Neuronal stem cell (in vitro differentiated cells): ENCODE results near the gene SETD1A. TPM values are rescaled to one million over a fixed set of nuclear protein-coding genes. Genes with fewer than 3 reads are reported as not detected.

Source experiments
- DNase-seq: peaks from one replicate; pipeline ENCODE4 v3.0.0-alpha.2; 2013; ENCODE audit warnings: low spot score
- H2AFZ ChIP-seq: one replicate; pipeline ENCODE4 v1.6.1; 2013; ENCODE audit warnings: mild to moderate bottlenecking, low read length, inconsistent platforms
- H2AK5ac ChIP-seq: 2 replicates; pipeline ENCODE4 v1.6.1; 2013; ENCODE audit warnings: low read depth, mild to moderate bottlenecking, inconsistent platforms, low read length, moderate library complexity, mixed read lengths
- H2BK120ac ChIP-seq: 2 replicates; pipeline ENCODE4 v1.6.1; 2013; ENCODE audit warnings: low read depth, mild to moderate bottlenecking, inconsistent platforms, low read length, moderate library complexity, mixed read lengths
- H2BK12ac ChIP-seq: one replicate; pipeline ENCODE4 v1.6.1; 2013; ENCODE audit warnings: low read length, inconsistent platforms
- H2BK15ac ChIP-seq: 2 replicates; pipeline ENCODE4 v1.6.1; 2013; ENCODE audit warnings: mild to moderate bottlenecking, low read length, inconsistent platforms, mixed read lengths
- H2BK5ac ChIP-seq: one replicate; pipeline ENCODE4 v1.6.1; 2013; ENCODE audit warnings: inconsistent platforms, mild to moderate bottlenecking, low read length, moderate library complexity
- H3K14ac ChIP-seq: one replicate; pipeline ENCODE4 v1.6.1; 2013; ENCODE audit warnings: low read length, inconsistent platforms
- H3K18ac ChIP-seq: 2 replicates; pipeline ENCODE4 v1.6.1; 2013; ENCODE audit warnings: low read length, inconsistent platforms
- H3K23ac ChIP-seq: 2 replicates; pipeline ENCODE4 v1.6.1; 2013; ENCODE audit warnings: low read depth, mild to moderate bottlenecking, mixed read lengths, low read length, inconsistent platforms; ENCODE audit not compliant: poor library complexity
- H3K27ac ChIP-seq: replicated peaks from 3 replicates; pipeline ENCODE4 v1.5.1; 2013; ENCODE audit warnings: low read length, inconsistent platforms
- H3K27me3 ChIP-seq, 3 experiments: 2 replicates each; pipeline ENCODE4 v1.6.1; 2013; ENCODE audit warnings: low read length in 3 of 3, mild to moderate bottlenecking in 2 of 3, inconsistent platforms in 1 of 3, low read depth in 1 of 3, mixed read lengths in 1 of 3, moderate library complexity in 1 of 3; ENCODE audit not compliant: control insufficient read depth in 3 of 3, insufficient read depth in 3 of 3
- H3K36me3 ChIP-seq, 2 donors: replicated peaks in 1 of 2; 2 replicates each; pipeline ENCODE4 v1.6.1; 2013; ENCODE audit warnings: low read length in 2 of 2; ENCODE audit not compliant: control insufficient read depth in 2 of 2, insufficient read depth in 2 of 2
- H3K4ac ChIP-seq: 2 replicates; pipeline ENCODE4 v1.6.1; 2013; ENCODE audit warnings: inconsistent platforms, mild to moderate bottlenecking, low read length, moderate library complexity
- H3K4me1 ChIP-seq, 2 donors: 1 replicate in 1 of 2; 2 replicates in 1 of 2; pipeline ENCODE4 v1.6.1; 2013; ENCODE audit warnings: low read length in 2 of 2, low read depth in 1 of 2; ENCODE audit not compliant: control insufficient read depth in 2 of 2, insufficient read depth in 1 of 2
- H3K4me2 ChIP-seq: one replicate; pipeline ENCODE4 v1.6.1; 2013; ENCODE audit warnings: mild to moderate bottlenecking, low read length, inconsistent platforms; ENCODE audit not compliant: insufficient read depth, poor library complexity, severe bottlenecking
- H3K4me3 ChIP-seq, 2 donors: 2 replicates each; pipeline ENCODE4 v1.5.1; 2013; ENCODE audit warnings: low read length in 2 of 2, mild to moderate bottlenecking in 2 of 2, inconsistent platforms in 1 of 2, moderate library complexity in 1 of 2
- H3K79me1 ChIP-seq: one replicate; pipeline ENCODE4 v1.6.1; 2013; ENCODE audit warnings: low read depth, mild to moderate bottlenecking, inconsistent platforms, low read length, moderate library complexity
- H3K9ac ChIP-seq: one replicate; pipeline ENCODE4 v1.6.1; 2013; ENCODE audit warnings: mild to moderate bottlenecking, low read depth, low read length, inconsistent platforms; ENCODE audit not compliant: poor library complexity
- H3K9me3 ChIP-seq, 2 donors: replicated peaks in 1 of 2; 2 replicates each; pipeline versions ENCODE3 to v1.6.1; 2013; ENCODE audit warnings: low read length in 2 of 2, mild to moderate bottlenecking in 2 of 2, inconsistent platforms in 1 of 2, low read depth in 1 of 2, mixed read lengths in 1 of 2, moderate library complexity in 1 of 2; ENCODE audit not compliant: control insufficient read depth in 2 of 2, insufficient read depth in 1 of 2
- H4K8ac ChIP-seq: one replicate; pipeline ENCODE4 v1.6.1; 2013; ENCODE audit warnings: low read depth, mild to moderate bottlenecking, inconsistent platforms, low read length, moderate library complexity
- H4K91ac ChIP-seq: one replicate; pipeline ENCODE4 v1.6.1; 2013; ENCODE audit warnings: low read length, low read depth, mild to moderate bottlenecking, inconsistent platforms; ENCODE audit not compliant: poor library complexity
- WGBS, 2 donors: extraction: QIAGEN DNeasy Blood & Tissue Kit; methylation state at CpG; one replicate each; pipeline ENCODE4 v1.1.7; 2013; ENCODE audit warnings: missing lambda C conversion rate in 2 of 2, mixed read lengths in 1 of 2; ENCODE audit not compliant: insufficient read length in 2 of 2, insufficient replicate concordance in 1 of 2; ENCODE audit errors: extremely low coverage in 2 of 2; 5-methylcytosine and 5-hydroxymethylcytosine counted together
- small RNA-seq: library from polyadenylated mRNA; stranded (forward); fragments of <200 nt; extraction: miRNeasy Mini kit (QIAGEN cat#:217004); gene quantifications from one replicate; pipeline ENCODE3, GENCODE V24; 2013; ENCODE audit not compliant: insufficient read depth

SETD1A gene

DNA sequence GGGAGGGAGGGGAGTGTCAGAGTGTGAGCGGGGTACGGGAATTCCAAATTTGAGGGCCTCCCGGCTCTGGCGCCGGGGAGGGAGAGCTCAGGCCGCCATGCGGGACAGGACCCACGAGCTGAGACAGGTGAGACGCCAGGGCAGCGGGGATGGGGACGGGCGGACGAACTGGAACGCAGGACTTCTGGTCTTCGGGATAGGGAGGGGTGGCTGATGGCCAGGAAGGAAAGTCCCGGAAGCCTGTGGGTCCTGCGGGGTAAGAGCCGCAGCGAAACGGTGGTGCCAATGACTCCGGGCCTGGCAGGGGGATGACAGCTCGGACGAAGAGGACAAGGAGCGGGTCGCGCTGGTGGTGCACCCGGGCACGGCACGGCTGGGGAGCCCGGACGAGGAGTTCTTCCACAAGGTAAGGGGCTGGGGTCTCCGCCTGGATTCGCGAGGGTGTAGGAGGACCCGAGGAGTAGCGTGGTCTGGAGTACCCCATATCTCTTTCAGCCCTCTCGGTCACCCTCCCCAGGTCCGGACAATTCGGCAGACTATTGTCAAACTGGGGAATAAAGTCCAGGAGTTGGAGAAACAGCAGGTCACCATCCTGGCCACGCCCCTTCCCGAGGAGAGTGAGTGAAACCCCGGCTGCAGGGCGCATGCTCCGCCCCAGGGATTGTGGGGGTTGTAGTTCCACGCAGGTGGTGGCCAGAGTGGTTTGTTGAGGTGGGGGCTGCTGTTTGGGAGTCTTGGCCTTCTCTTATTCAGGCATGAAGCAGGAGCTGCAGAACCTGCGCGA, 76.3 kb downstream of the SETD1A start:
- Histone ChIP-seq H2BK12ac (no peak overlapping the region), H3K36me3 (peaks cover 0 to 4% of the 10 kb centered on the region in 2 donors), H3K4me3 (peak overlapping the region; percentile 84 to 92), H2BK120ac (no peak overlapping the region), H3K18ac (peak overlapping the region; percentile 21), H2BK15ac (peak overlapping the region; percentile 32), H2AK5ac (peak overlapping the region; percentile 76), H2BK5ac (peak overlapping the region; percentile 96), H3K4me2 (peak overlapping the region; percentile 100), H3K79me1 (peaks cover 2% of the 10 kb centered on the region), H3K27ac (peak overlapping the region; percentile 20), H3K27me3 (no peaks in the 10 kb centered on the region), H4K8ac (no peak overlapping the region), H4K91ac (no peak overlapping the region), H3K9ac (peak overlapping the region; percentile 91), H3K14ac (peak overlapping the region; percentile 67), H3K4ac (no peak overlapping the region), H3K9me3 (no peaks in the 10 kb centered on the region), H2AFZ (peak overlapping the region; percentile 96), H3K23ac (no peak overlapping the region), H3K4me1 (peaks cover 1 to 9% of the 10 kb centered on the region in 2 donors)
- WGBS, 2 donors = no CpG with 5 or more reads among the region's 47 CpGs
- DNase-seq = peak; percentile 77

Small RNA genes lying within 50 kb of the gene (small RNA-seq; reads per million reads assigned to genes)
- gene AC135048.1 = not detected
